ENCODE measurements around the gene HSPG2.
"Not testable (repeated sequence)": the region's sequence is repeated elsewhere in the genome, so short reads cannot be mapped to it uniquely, and the experiment has no call there.

Gene HSPG2

GRCh38 chr1:21782868-21783678, 154.0 kb downstream of the HSPG2 start, which contains the start of gene USP48:
USP48 (minus strand) TSS chr1:21783149; CDS start chr1:21782957, 192 bp downstream.
- H3K9me3 ChIP-seq = no peaks in the 10 kb centered on the region
- H3K27me3 ChIP-seq = no peaks in the 10 kb centered on the region
- no peaks in the 10 kb centered on the region for H3K36me3 ChIP-seq
- H3K27ac ChIP-seq = peak within 1 kb of the TSS; percentile 89 to 98
- peak; percentile 96 to 97 for DNase-seq
- H3K4me3 ChIP-seq = peak within 1 kb of the TSS; percentile 79 to 92
- peaks cover 0 to 32% (median 16%) of the 10 kb centered on the region in 4 donors for H3K4me1 ChIP-seq
- intact Hi-C loops (cut with DNase I; ENCODE audit: low total_unique reads) = loop anchor here (10.0 kb wide), 1 partner anchor 182 kb away; no protein-coding TSS in a partner anchor
- TF ChIP-seq CTCF (IDR thresholded peaks at IDR 0.05) = no peak

GRCh38 chr1:21782349-21782867, 154.7 kb downstream of the HSPG2 start:
- Histone ChIP-seq H3K36me3 (no peaks in the 10 kb centered on the region), H3K9me3 (no peaks in the 10 kb centered on the region), H3K27ac (peak overlapping the region; percentile 89 to 98), H3K4me1 (peaks cover 0 to 32% (median 16%) of the 10 kb centered on the region in 4 donors), H3K27me3 (no peaks in the 10 kb centered on the region), H3K4me3 (peak overlapping the region; percentile 79 to 92)
- TF ChIP-seq CTCF (IDR thresholded peaks at IDR 0.05) = no peak
- peak in 1 of 2 donors; percentile 47 for DNase-seq
- intact Hi-C loops (cut with DNase I; ENCODE audit: low total_unique reads) = loop anchor here (10.0 kb wide), 1 partner anchor 182 kb away; no protein-coding TSS in a partner anchor

- Histone ChIP-seq H3K4me3 (peak overlapping the region; percentile 79 to 92), H3K4me1 (peaks cover 0 to 32% (median 16%) of the 10 kb centered on the region in 4 donors), H3K9me3 (no peaks in the 10 kb centered on the region), H3K27me3 (no peaks in the 10 kb centered on the region), H3K36me3 (no peaks in the 10 kb centered on the region), H3K27ac (peak overlapping the region; percentile 89 to 98)
- intact Hi-C loops (cut with DNase I; ENCODE audit: low total_unique reads) = loop anchor here (10.0 kb wide), 1 partner anchor 183 kb away; no protein-coding TSS in a partner anchor
- no peak for TF ChIP-seq CTCF (IDR thresholded peaks at IDR 0.05)
- DNase-seq = no peak
Observed at GRCh38 chr1:21781815-21782348, 155.2 kb downstream of the HSPG2 start.

- Histone ChIP-seq H3K27me3 (no peaks in the 10 kb centered on the region), H3K36me3 (no peaks in the 10 kb centered on the region), H3K4me3 (no peak overlapping the region), H3K9me3 (no peaks in the 10 kb centered on the region), H3K4me1 (peaks cover 0 to 32% (median 19%) of the 10 kb centered on the region in 4 donors), H3K27ac (no peak overlapping the region)
- intact Hi-C loops (cut with DNase I; ENCODE audit: low total_unique reads) = loop anchor here (10.0 kb wide), 1 partner anchor 185 kb away; no protein-coding TSS in a partner anchor
- TF ChIP-seq CTCF (IDR thresholded peaks at IDR 0.05) = no peak
- DNase-seq = no peak
Observed at GRCh38 chr1:21779613-21780521, 157.2 kb downstream of the HSPG2 start.

GRCh38 chr1:21778405-21778727, 158.7 kb downstream of the HSPG2 start:
- Histone ChIP-seq H3K9me3 (no peaks in the 10 kb centered on the region), H3K27me3 (no peaks in the 10 kb centered on the region), H3K27ac (no peak overlapping the region), H3K36me3 (no peaks in the 10 kb centered on the region), H3K4me1 (peaks cover 0 to 25% (median 15%) of the 10 kb centered on the region in 4 donors), H3K4me3 (no peak overlapping the region)
- no peak for DNase-seq
- TF ChIP-seq CTCF (IDR thresholded peaks at IDR 0.05) = no peak
- intact Hi-C loops (cut with DNase I; ENCODE audit: low total_unique reads) = no loop called here

- H3K27ac ChIP-seq; intact Hi-C loops (cut with DNase I; ENCODE audit: low total_unique reads): not testable (repeated sequence)
- peaks cover 0 to 27% (median 14%) of the 10 kb centered on the region in 4 donors for H3K4me1 ChIP-seq
Observed at GRCh38 chr1:21776925-21777324, 160.2 kb downstream of the HSPG2 start.

More at GRCh38 chr1:21776925-21777324, 160.2 kb downstream of the HSPG2 start:
- H3K9me3 ChIP-seq, H3K36me3 ChIP-seq, H3K27me3 ChIP-seq, H3K4me3 ChIP-seq: not testable (repeated sequence)
- DNase-seq = peak in 1 of 2 donors; percentile 16

Data from tibial artery (tissue), 4 donors.